GM11168 (cell line): ENCODE results near the gene ZNF280D.

ENCODE experiments used
- in situ Hi-C: fragments of 300-500 bp; cut with MboI; formaldehyde crosslinking; loops from one replicate; pipeline ENCODE4 v1.12.0; 2022; ENCODE audit warnings: low sequenced_read_pairs; ENCODE audit not compliant: unreplicated experiment

The ZNF280D gene

DNA sequence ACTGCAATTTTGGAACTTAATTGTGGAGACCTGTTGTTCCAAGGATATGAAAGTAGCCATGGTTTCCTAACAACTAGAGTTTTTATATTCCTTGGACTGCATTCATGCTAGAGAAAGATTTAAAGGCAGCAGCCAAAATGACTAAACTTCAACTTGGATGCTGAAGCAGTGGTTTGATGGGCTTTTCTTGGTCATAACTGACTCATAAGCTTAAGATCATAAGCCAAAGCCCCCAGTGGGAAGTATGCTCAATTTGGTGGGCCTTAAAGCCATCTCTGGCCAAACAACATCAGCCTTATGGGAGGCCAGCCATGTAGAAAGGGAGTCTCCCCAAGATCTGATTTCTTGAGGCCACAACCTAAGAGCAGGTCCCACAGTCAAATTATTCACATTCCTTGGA, 80.2 kb downstream of the ZNF280D start:
- in situ Hi-C loops = no loop called here

DNA sequence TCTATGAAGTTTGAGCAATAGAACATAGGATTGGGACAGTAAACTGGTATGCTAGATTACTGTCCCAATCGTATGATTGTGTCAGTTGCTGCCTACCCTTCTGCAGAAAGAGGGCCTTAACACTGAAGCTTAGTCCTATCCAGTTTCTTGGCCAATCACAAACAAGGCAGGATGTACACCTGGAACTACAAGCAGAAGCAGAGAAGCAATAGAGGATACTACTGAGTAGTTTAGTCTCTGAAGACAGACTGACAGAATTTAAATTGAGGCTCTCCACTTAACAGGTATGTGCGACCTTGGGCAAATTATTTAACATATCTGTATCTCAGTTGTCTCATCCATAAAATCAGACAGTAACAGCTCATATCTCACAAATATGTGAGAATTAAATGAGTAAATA, 85.0 kb downstream of the ZNF280D start:
- in situ Hi-C loops = no loop called here

DNA sequence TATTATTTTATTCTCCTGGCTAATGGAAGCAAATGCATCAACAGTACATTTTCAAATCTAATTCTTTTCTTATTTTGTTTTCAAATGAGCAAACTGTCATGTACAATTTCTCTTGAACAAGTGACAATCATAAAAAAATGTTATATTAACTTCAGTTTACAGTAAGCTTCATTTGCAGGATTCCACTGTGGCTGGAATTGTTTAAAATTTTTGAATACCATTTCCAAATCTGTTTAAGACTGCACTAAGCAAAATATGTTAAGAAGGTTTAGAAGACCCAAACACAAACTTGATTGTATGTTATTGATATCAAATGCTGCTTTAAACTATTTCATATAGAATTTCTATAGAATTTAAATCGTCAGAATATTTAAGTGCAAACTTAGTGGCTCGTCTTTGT, 92.8 kb downstream of the ZNF280D start:
- in situ Hi-C loops = no loop called here

DNA sequence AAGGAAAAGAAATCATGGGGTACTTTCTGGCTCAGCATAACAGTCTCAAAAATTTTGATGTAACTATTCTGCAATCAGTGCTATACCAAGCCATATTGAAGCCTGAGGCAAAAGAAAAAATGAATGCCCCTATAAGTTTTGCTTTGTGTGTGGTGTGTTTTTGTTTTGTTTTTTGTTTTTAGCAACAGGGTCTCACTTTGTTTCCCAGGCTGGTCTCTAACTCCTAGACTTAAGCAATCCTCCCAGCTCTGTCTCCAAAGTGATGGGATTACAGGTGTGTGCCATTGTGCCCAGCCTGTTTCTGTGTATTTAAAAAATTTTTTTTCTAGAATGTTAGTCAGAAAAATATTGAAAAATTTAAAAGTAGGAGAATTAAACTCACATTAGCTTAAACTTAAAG, 93.2 kb downstream of the ZNF280D start:
- in situ Hi-C loops = no loop called here

DNA sequence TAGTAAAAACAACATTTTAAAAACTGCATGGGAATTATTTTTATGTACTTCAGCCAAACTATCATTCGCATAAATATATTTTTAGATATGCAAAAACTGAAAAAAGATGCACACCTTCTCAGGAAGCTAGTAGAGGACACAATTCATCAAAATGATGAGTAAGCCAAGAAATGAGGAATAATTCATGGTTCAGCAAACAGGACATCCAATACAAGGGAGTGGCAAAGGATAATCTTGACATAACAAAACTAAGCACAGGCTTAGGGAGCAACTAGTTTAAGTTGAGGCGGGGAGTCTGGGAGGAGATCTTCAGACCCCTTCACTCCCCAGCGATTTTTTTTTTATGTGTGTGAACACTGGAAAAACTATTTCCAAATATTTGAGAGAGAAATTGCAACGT, 93.7 kb downstream of the ZNF280D start:
- in situ Hi-C loops = no loop called here

DNA sequence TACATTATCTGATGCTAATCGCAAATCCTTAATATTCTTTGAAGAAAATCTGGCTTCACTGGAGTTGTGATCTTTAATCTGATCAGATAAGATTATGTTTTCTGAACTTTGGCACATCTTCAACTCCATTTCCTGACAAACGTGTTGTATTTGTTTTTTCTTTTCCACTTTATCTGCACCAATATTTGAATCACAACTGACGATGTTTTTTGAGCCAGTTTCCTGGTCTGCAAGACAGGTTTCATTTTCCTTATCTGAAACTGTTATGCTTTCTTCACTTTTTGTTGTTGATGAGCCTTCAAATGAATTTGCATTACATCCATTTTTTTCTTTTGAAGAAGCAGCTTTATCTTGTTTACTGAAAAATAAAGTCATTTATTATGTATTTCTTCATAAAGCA, 101.5 kb downstream of the ZNF280D start:
- in situ Hi-C loops = no loop called here

DNA sequence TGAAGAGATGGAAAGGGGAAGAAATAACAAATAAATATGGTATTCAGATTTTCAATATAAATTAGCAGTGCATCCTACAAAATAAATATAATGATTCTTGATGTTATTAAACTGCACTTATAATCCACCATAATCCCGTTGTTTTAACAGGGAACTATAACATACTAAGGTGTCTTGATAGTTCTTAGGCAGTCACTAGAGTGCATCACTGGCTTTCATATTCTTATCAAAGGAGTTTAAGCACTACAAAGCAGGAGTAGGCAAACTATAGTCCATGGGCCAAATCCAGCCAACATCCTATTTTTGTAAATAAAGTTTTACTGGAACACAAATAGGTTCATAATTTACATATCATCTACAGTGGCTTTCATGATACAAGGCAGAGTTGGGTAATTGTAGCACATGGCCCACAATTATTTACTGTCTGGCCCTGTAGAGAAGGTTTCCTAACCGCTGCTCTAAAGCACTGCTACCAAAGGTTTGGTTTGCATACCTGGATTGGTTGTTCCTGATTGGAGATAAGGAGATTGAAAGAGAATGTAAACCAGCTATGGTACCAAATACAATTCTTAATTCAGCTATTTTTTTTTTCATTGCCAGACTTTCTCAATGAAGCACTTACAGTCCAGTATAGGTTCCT, 104.3 kb downstream of the ZNF280D start:
- in situ Hi-C loops = no loop called here

DNA sequence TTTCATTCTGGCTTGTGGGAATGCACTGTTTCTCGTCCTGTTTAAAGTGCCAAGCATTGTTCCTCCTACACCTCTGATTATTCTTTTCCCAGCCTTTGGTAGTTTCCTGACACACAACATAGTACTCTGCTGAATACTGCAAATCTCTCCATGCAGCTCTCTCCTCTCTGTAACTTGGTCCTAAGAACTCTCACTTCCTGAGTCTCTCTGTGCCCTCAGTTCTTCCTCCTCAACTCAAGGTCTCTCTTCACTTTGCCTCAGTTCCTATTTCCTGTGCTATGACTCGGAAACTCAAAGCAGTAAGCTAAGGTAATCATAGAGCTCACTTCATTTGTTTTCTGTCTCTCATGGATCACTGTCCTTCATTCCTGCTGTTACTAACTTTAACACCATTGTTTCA, 113.4 kb downstream of the ZNF280D start:
- in situ Hi-C loops = no loop called here

DNA sequence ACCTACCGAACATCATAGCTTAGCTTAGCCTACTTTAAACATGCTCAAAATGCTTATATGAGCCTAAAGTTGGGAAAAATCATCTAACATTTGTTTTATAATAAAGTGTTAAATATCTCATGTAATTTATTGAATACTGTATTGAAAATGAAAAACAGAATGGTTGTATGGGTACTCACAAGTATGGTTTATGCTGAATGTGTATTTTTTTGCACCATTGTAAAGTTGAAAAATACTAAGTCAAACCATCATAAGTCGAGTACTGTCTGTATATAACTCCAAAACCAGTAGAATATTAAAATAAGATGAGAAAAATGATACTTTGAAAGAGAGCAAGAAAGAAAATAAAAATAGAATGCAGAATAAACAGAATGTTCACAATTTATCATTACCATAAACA, 115.7 kb downstream of the ZNF280D start:
- in situ Hi-C loops = no loop called here

DNA sequence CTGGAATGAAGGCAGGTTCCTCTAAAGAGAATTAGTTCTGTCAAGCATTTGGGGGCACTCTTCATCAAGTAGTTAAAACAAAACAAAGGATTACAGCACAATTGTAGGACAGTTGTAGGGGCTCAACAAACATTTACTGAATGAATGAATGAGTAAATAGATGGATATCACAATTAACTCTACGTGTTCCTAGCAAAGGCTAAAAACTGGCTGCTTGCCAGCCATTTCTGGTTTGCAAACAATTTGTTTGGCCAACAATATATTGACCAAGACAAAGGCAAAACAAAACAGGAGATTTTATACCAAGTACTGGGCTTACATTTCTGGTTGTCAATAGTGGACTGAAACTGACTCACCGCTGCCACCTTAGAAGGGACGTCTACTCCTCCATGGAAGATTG, 116.8 kb downstream of the ZNF280D start:
- in situ Hi-C loops = no loop called here

DNA sequence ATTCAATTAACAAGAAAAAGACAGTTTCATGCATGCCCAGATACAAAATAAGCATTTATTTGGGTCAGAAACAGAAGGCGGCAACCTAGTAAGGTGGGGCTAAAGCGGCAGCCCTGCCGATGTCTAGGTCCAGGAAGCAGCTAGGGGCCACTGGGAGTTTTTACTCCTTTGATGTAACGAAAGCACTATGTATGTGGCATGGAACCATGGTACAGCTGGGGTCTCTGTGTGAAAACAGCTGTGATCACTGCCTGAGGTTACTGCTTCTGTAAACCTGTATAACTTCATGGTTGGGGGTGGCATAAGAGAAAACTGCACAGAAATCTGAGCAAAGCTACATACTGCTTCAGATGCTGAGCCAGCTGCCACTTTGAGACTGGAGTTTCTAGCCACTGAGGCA, 119.5 kb downstream of the ZNF280D start:
- in situ Hi-C loops = no loop called here

DNA sequence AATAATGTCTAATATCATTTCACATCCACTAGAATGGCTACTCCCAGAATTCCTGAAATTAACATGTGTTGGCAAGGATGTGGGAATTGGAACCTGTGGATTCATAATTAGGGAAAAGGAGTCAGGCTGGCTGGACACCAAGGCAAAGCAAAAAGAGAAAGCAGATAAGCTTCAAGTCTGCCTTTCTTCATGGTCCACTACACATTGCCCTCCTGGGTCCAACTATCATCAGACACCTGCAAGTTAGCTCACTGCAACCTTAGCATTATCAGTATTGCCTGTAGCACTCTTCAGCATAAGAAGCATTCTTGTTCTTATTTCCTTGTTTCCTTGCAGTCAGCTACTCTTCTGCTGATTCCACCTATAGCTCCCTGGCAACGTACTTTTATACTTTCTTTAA, 124.3 kb downstream of the ZNF280D start:
- in situ Hi-C loops = no loop called here

DNA sequence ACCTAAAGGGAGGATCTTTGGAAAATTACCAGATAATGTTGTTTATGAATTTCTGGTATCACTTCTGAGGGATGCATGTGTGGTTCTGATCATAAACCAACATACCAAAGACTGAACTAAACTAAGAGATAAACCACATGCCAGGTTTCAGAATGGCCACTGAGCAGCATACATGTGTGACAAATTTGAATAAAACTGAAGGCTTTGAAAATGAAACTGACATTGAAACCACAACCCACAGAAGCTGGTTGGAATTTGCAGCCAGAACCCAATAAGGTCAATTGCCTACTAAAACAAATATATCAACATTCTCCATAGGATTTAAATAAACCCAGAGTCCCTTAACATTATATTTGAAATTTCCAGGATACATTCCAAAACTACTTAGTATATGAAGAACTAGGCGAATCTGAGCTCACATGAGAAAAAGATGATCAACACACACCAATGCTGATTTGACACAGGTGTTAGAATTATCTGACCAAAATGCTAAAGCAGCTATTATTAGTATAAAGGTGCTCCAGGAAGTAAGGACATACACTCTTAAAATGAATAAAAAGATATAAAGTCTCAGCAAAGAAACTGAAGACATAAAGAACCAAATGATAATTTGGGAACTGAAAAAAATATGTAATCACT, 125.0 kb downstream of the ZNF280D start:
- in situ Hi-C loops = no loop called here

DNA sequence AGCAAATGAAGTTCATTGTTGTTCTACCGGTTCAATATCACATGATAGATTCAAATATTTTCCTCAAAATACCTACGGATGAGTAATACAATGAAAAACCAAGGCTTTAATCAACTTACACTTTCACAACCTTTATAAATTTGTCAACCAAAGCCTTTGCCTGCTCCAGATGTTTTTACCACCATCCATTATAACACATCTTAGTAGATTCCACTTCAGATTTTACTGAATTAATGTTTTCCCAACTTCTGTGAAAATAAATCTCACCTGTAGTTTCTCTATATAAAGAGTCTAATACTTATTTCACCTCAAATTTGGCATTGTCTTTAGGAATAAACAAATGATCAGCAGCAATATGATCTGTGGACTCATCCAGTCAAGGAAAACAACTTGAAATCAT, 131.1 kb downstream of the ZNF280D start:
- in situ Hi-C loops = no loop called here

DNA sequence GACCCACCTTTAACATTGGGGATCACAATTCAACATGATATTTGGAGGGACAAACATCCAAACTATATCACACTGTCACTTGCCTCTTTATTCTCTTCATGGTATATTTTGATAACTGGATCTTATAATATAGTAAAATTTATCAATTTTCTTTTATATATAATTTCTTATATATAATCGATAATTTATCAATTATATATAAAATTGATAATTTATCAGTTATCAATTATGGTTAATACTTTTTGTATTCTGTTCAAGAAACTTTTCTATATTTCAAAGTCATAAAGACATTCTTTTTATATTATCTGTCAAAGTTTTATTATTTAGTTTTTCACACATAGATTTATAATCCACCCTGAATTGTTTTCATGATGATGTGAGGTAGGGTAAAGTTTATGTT, 132.9 kb downstream of the ZNF280D start:
- in situ Hi-C loops = no loop called here

DNA sequence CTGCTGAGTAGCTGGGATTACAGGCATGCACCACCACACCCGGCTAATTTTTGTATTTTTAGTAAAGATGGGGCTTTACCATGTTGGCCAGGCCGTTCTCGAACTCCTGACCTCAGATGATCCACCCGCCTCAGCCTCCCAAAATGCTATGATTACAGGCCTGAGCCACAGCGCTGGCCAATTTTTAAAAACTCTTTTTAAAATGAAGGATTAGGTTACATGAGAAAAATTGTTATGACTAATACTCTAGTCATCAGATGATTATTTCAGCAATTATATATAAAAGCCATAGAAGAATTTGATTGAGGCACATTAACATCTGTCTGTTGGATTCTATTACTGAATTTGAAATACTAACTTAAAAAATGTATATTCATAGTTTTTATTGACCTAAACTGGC, 134.3 kb downstream of the ZNF280D start:
- in situ Hi-C loops = no loop called here

DNA sequence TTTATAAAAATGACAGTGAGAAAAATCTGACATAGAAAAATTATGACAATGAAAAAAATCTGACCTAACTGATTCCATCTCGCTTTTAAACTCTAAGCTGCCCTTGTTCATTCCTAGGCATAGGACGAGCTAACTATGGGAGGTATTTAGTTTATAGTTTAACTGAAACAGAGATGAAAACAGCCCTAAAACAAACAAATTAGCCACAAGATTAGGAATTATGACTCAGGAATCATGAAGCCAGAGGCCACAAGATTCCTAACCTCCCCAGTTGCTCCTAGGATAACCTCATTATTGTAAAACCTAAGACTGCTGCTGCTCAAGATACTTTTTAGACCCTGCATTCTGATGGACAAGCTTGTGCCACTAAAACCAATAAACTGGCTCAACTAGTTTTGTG, 145.6 kb downstream of the ZNF280D start:
- in situ Hi-C loops = no loop called here

DNA sequence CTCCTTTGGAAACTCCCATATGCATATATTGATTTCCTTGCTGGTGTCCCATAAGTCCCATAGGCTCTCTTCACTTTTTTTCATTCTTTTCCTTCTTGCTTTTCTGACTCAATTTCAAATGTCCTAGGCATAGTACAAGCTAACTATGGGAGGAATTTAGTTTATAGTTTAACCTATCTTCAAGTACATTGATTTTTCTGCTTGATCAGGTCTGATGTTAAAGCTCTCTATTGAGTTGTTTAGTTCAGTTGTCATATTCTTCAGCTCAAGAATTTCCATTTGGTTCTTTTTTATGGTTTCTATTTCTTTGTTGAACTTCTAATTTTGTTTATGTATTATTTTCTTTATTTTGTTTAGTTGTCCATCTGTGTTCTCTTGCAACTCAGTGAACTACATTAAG, 147.1 kb downstream of the ZNF280D start:
- in situ Hi-C loops = no loop called here

DNA sequence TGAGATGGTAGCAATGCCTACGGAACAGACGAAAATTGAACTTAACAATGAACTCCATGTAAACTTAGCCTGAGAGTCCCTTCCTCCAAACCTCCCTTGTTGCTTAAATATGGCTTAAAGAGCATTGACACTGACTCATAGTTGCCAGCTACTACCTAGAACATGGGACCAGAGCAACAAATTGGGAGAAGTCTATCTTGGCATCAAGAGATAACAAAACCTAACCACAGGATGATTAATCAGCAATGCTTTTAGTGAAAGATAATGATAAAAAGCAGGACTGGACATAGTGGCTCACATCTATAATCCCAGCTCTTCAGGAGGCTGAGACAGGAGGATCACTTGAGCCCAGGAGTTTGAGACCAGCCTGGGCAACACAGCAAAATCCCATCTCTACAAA, 150.5 kb downstream of the ZNF280D start:
- in situ Hi-C loops = no loop called here
